HL-60 (cell line): ENCODE measurements around the gene PRR20C.
"Not testable (repeated sequence)": the region's sequence is repeated elsewhere in the genome, so short reads cannot be mapped to it uniquely, and the experiment has no call there.

Experiments
- DNase-seq, 2 experiments: peaks; one replicate each; pipeline ENCODE4 v3.0.0-alpha.2; 2010 to 2020; ENCODE audit warnings: low read depth in 1 of 2, low spot score in 1 of 2
- H3K27ac ChIP-seq: fragments of 250-450 bp; sonication (Bioruptor Pico); replicated peaks from 2 replicates; pipeline ENCODE4 v1.5.1; 2020; ENCODE audit warnings: mild to moderate bottlenecking, moderate library complexity
- H3K27me3 ChIP-seq: fragments of 250-450 bp; sonication (Bioruptor Pico); 2 replicates; pipeline ENCODE4 v1.5.1; 2021; ENCODE audit warnings: mild to moderate bottlenecking, moderate library complexity; ENCODE audit not compliant: insufficient read depth, poor library complexity, severe bottlenecking
- H3K4me3 ChIP-seq: replicated peaks from 2 replicates; pipeline ENCODE4 v1.5.1; 2011; ENCODE audit warnings: mild to moderate bottlenecking, control low read depth, low read length; ENCODE audit not compliant: insufficient read depth
- CTCF ChIP-seq: IDR thresholded peaks from one replicate; pipeline ENCODE4 v1.5.1; 2011; ENCODE audit warnings: low read length, control low read depth, inconsistent platforms; ENCODE audit not compliant: insufficient read depth
- GABPA ChIP-seq: IDR thresholded peaks from 2 replicates; pipeline ENCODE4 v1.6.1; 2012; ENCODE audit warnings: low read depth
- POLR2AphosphoS5 ChIP-seq: IDR thresholded peaks from 2 replicates; pipeline ENCODE4 v1.6.1; 2012; ENCODE audit warnings: low read depth
- REST ChIP-seq: IDR thresholded peaks from 2 replicates; pipeline ENCODE4 v1.6.1; 2012; ENCODE audit warnings: low read depth; ENCODE audit not compliant: insufficient replicate concordance
- SPI1 ChIP-seq: IDR thresholded peaks from 2 replicates; pipeline ENCODE4 v1.6.1; 2012; ENCODE audit warnings: low read depth, mild to moderate bottlenecking, borderline replicate concordance
- long read RNA-seq: library from polyadenylated mRNA; unstranded; transcript quantifications from one replicate; pipeline ENCODE4 v2.0.0, GENCODE V29; 2020

PRR20C gene
- long read RNA-seq, result 0 reads

GRCh38 chr13:57153761-57154160, at the start of gene PRR20C:
TSS of gene PRR20C (plus strand) at chr13:57154061. CDS start at chr13:57154448, 387 bp downstream.
- H3K27me3 ChIP-seq, DNase-seq, H3K27ac ChIP-seq, H3K4me3 ChIP-seq: not testable (repeated sequence)

- no peaks in the 10 kb centered on the region for H3K27me3 ChIP-seq
- TF ChIP-seq GABPA (no peak), CTCF (no peak), SPI1 (no peak), POLR2AphosphoS5 (no peak), REST (no peak)
- no peak overlapping the region for H3K4me3 ChIP-seq
- H3K27ac ChIP-seq, result no peak overlapping the region
- DNase-seq, result no peak
Measured at GRCh38 chr13:57114945-57115344, 38.9 kb upstream of the PRR20C start.

- no peaks in the 10 kb centered on the region for H3K27me3 ChIP-seq
- no peak overlapping the region for H3K27ac ChIP-seq
- no peak for TF ChIP-seq SPI1
- DNase-seq, result no peak
- no peak overlapping the region for H3K4me3 ChIP-seq
Measured at GRCh38 chr13:57123681-57124080, 30.2 kb upstream of the PRR20C start.

GRCh38 chr13:57128909-57129308, 25.0 kb upstream of the PRR20C start:
- Histone ChIP-seq H3K4me3 (no peak overlapping the region), H3K27me3 (no peaks in the 10 kb centered on the region), H3K27ac (no peak overlapping the region)
- TF ChIP-seq GABPA (no peak), POLR2AphosphoS5 (no peak), SPI1 (no peak), REST (no peak), CTCF (no peak)
- no peak for DNase-seq

GRCh38 chr13:57136093-57136492, 17.8 kb upstream of the PRR20C start:
- H3K27me3 ChIP-seq, result no peaks in the 10 kb centered on the region
- H3K4me3 ChIP-seq, result no peak overlapping the region
- no peak overlapping the region for H3K27ac ChIP-seq
- no peak for DNase-seq
- TF ChIP-seq SPI1 (no peak), CTCF (no peak), GABPA (no peak), REST (no peak), POLR2AphosphoS5 (no peak)
